K562 treated with DMSO at 1 percent for 4 hours (cell line): ENCODE data around the gene CST5. TPM values are rescaled to one million over a fixed set of nuclear protein-coding genes. Genes with fewer than 3 reads are reported as not detected.

Source experiments
- total RNA-seq: library from RNA; unstranded; fragments of 300-600 nt; gene quantifications from 2 replicates; pipeline ENCODE4 v1.2.3, GENCODE V29; 2022; ENCODE audit not compliant: insufficient read depth

Gene CST5, protein sequence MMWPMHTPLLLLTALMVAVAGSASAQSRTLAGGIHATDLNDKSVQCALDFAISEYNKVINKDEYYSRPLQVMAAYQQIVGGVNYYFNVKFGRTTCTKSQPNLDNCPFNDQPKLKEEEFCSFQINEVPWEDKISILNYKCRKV
- not detected in 2 replicates for total RNA-seq

GRCh38 chr20:23879328-23879798 is at the start of gene CST5:
CST5 (minus strand) TSS chr20:23879748; CDS start chr20:23879676, 72 bp downstream.

DNA sequence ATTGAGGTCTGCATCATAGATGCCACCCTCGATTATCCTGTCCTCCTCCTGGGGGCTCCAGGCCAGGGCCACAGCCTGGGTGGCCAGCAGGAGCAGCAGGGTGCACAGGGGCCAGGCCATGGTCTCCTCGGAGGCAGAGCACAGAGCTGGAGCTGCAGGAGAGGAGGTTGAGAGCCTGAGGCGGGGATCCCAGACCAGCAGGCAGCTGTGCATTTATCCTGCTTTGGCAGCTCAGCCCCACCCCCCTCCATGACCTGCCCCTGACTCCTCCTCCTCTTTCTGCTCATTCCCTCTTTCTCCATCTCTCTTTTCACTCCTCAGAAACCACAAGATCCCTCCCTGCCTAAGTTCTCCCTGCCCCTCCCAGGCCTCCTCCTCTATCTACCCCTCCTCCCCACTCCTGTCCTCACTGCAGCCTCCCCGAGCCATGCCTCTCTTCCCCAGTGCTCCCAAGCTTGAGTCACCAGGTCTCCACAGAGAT is 53.0 kb downstream of the CST5 start, which contains the start of gene CST2:
CST2 (minus strand) TSS at position 189 of the 481 bp plus-strand sequence; CDS start at position 120, 69 bp downstream.

Other genes starting within 250 kb of the CST5 start
- 296 and 302 TPM in 2 replicates for gene CST3, start 241.8 kb downstream of the CST5 start, total RNA-seq
- not detected in 2 replicates for gene CST4, start 190.7 kb downstream of the CST5 start, total RNA-seq
- gene CST1, start 128.8 kb downstream of the CST5 start, total RNA-seq, result not detected in 2 replicates
- gene CST2, start 53.0 kb downstream of the CST5 start, total RNA-seq, result not detected in 2 replicates
- gene GGTLC1, start 109.0 kb upstream of the CST5 start, total RNA-seq, result not detected in 2 replicates